ENCODE measurements around the gene FOXR1. TPM values are rescaled to one million over a fixed set of nuclear protein-coding genes. Genes with fewer than 3 reads are reported as not detected.

The FOXR1 gene
- total and polyA plus RNA-seq, 2 donors (not counting 3 experiments of a cell fraction or from before 2014, with no cell fraction given), result not detected

DNA sequence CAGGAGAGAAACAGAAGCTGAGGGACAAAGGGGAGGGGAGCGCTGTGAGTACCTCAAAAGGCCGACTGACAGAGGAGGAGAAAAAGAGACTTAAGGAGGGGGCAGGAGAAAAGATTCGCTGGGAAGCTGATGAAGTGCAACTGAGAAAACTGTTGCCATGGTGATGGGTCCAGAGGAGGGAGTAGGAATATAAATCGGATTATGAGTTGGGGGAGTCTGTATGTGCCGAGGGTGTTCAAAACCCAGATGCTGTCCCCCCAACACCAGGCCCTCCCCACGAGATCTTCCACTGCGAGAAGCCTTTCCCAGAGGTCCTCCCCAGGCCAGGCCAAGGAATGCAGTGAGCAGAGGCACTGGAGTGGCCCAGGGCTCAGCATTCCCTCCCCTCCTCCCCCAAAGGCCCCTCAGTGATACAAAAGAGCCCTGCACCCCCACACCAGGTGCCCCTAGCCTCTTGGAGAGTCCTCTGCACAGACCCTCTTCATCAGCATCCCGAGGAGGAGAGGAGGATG lies 32.1 kb upstream of the FOXR1 start:
- Histone ChIP-seq H3K27ac (ENCODE audit: insufficient read depth, low read depth, low read length) (no peak overlapping the region), H3K36me3 (ENCODE audit: control insufficient read depth in 2 of 2, extremely low read depth in 1 of 2, insufficient read depth in 2 of 2, low read length in 2 of 2) (no peaks in the 10 kb centered on the region), H3K4me1 (ENCODE audit: control insufficient read depth, extremely low read depth, insufficient read depth, low read length) (peaks cover 7% of the 10 kb centered on the region), H3K9me3 (replicated peaks; ENCODE audit: control insufficient read depth, insufficient read depth, low read length) (no peaks in the 10 kb centered on the region), H3K27me3 (ENCODE audit: control insufficient read depth in 2 of 2, insufficient read depth in 2 of 2, low read length in 2 of 2) (no peaks in the 10 kb centered on the region), H3K4me3 (replicated peaks in 1 of 3; ENCODE audit: insufficient read depth in 1 of 3, low read depth in 1 of 3, low read length in 3 of 3) (no peak overlapping the region), H4K20me1 (replicated peaks; ENCODE audit: control insufficient read depth, extremely low read depth, insufficient read depth, low read length) (no peaks in the 10 kb centered on the region), H3K9ac (replicated peaks; ENCODE audit: extremely low read depth, insufficient read depth, low read length) (no peak overlapping the region), H2AFZ (ENCODE audit: low read depth, low read length) (no peak overlapping the region), H3K79me2 (ENCODE audit: control insufficient read depth, insufficient read depth, low read length) (no peaks in the 10 kb centered on the region), H3K4me2 (ENCODE audit: insufficient read depth, low read length) (no peak overlapping the region), H3K9me1 (replicated peaks; ENCODE audit: control insufficient read depth, extremely low read depth, insufficient read depth, low read length) (no peaks in the 10 kb centered on the region)
- no peak for FAIRE-seq
- dilution Hi-C loops (cut with MboI; ENCODE audit: extremely low pct_ligation_motif_present, low sequenced_read_pairs) (no loop called here), intact Hi-C loops (cut with micrococcal nuclease) (no loop called here)
- DNase-seq (ENCODE audit: low read depth, low spot score), result no peak
- CTCF ChIA-PET, result interaction anchor here (0.7 to 1.3 kb wide), 4 partner anchors 9 to 17 kb away, joined by 3 to 6 read pairs (median 4); partner anchors contain the start of genes BCL9L and UPK2
- POLR2A ChIA-PET, result no interaction called here
- no peak for TF ChIP-seq GATA2 (IDR thresholded peaks at IDR 0.05; ENCODE audit: insufficient read depth, insufficient read length, low read depth, low read length)
- TF ChIP-seq POLR2AphosphoS5 (IDR thresholded peaks at IDR 0.05; ENCODE audit: insufficient read depth, low read depth, low read length), result no peak
- no peak for TF ChIP-seq POLR2A (IDR thresholded peaks at IDR 0.05; ENCODE audit: low read depth, low read length)
- TF ChIP-seq FOS (IDR thresholded peaks at IDR 0.05; ENCODE audit: borderline replicate concordance, insufficient read depth, low read length), result no peak
- TF ChIP-seq MYC (IDR thresholded peaks at IDR 0.05; ENCODE audit: low read depth, low read length), result no peak
- TF ChIP-seq, protein P1, sequence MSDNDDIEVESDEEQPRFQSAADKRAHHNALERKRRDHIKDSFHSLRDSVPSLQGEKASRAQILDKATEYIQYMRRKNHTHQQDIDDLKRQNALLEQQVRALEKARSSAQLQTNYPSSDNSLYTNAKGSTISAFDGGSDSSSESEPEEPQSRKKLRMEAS (IDR thresholded peaks at IDR 0.05; ENCODE audit: insufficient read depth, insufficient read length), result no peak
- no peak for TF ChIP-seq EZH2 (IDR thresholded peaks at IDR 0.05; ENCODE audit: borderline replicate concordance, low read depth, low read length, severe bottlenecking)
- TF ChIP-seq CTCF (IDR thresholded peaks at IDR 0.05; ENCODE audit: extremely low read depth in 1 of 2, insufficient read depth in 1 of 2, low read depth in 1 of 2, low read length in 2 of 2), result no peak
- TF ChIP-seq JUN (IDR thresholded peaks at IDR 0.05; ENCODE audit: borderline replicate concordance, insufficient read depth, insufficient read length, low read depth), result no peak
- BruUV-seq (replicated peaks), result no TSS peak

All from endothelial cell of umbilical vein (primary cell).